T-helper 2 cell treated with Interferon-gamma antibody and Interleukin-4, amounts not matched to agents 100 ng/mL and 5 ng/mL, for 36 hours (primary cell): ENCODE data around the gene BMS1. TPM values are rescaled to one million over a fixed set of nuclear protein-coding genes. Genes with fewer than 3 reads are reported as not detected.
"Not testable (repeated sequence)": the region's sequence is repeated elsewhere in the genome, so short reads cannot be mapped to it uniquely, and the experiment has no call there.

Experiments used
- intact Hi-C: fragments of 100-400 bp; cut with micrococcal nuclease; formaldehyde crosslinking; loops from one replicate; pipeline ENCODE4 v1.15.1; 2023
- total RNA-seq: library from RNA; stranded (reverse); gene quantifications from 2 replicates; pipeline ENCODE4 v1.2.3, GENCODE V29; 2022

BMS1 gene
- total RNA-seq, 1 donor from 2014 or later: 21.0 TPM

- intact Hi-C loops: loop anchor here (1.0 to 5.0 kb wide), 2 partner anchors 240 to 597 kb away; no protein-coding TSS in a partner anchor
Observed at GRCh38 chr10:42865716-42866114, 83.1 kb downstream of the BMS1 start.

GRCh38 chr10:42866115-42866995, 83.8 kb downstream of the BMS1 start:
- intact Hi-C loops: loop anchor here (1.0 to 5.0 kb wide), 2 partner anchors 239 to 596 kb away; no protein-coding TSS in a partner anchor

GRCh38 chr10:42867571-42867970, 85.0 kb downstream of the BMS1 start:
- intact Hi-C loops: loop anchor here (5.0 kb wide), 1 partner anchor 595 kb away; no protein-coding TSS in a partner anchor

GRCh38 chr10:42868530-42868929, 85.9 kb downstream of the BMS1 start:
- intact Hi-C loops: loop anchor here (5.0 kb wide), 1 partner anchor 594 kb away; no protein-coding TSS in a partner anchor

GRCh38 chr10:42869977-42870350, 87.4 kb downstream of the BMS1 start:
- intact Hi-C loops: loop anchor here (5.0 kb wide), 1 partner anchor 592 kb away; no protein-coding TSS in a partner anchor

GRCh38 chr10:42871138-42871641, 88.6 kb downstream of the BMS1 start:
- intact Hi-C loops: not testable (repeated sequence)

GRCh38 chr10:42871823-42872222, 89.2 kb downstream of the BMS1 start:
- intact Hi-C loops: no loop called here

- intact Hi-C loops: no loop called here
Observed at GRCh38 chr10:42872865-42873435, 90.4 kb downstream of the BMS1 start.

GRCh38 chr10:42874713-42875387, 92.3 kb downstream of the BMS1 start:
- intact Hi-C loops: no loop called here

- intact Hi-C loops: no loop called here
Observed at GRCh38 chr10:42875388-42875755, 92.8 kb downstream of the BMS1 start.

- intact Hi-C loops: no loop called here
Observed at GRCh38 chr10:42875798-42876341, 93.3 kb downstream of the BMS1 start.

- intact Hi-C loops: no loop called here
Observed at GRCh38 chr10:42876476-42876875, 93.9 kb downstream of the BMS1 start.

GRCh38 chr10:42876945-42877344, 94.3 kb downstream of the BMS1 start:
- intact Hi-C loops: no loop called here

GRCh38 chr10:42877496-42878030, 95.0 kb downstream of the BMS1 start:
- intact Hi-C loops: no loop called here

GRCh38 chr10:42878134-42878820, 95.7 kb downstream of the BMS1 start:
- intact Hi-C loops: no loop called here

- intact Hi-C loops: no loop called here
Observed at GRCh38 chr10:42878821-42879195, 96.2 kb downstream of the BMS1 start.

- intact Hi-C loops: no loop called here
Observed at GRCh38 chr10:42879380-42880254, 97.0 kb downstream of the BMS1 start.

GRCh38 chr10:42880255-42880620, 97.6 kb downstream of the BMS1 start:
- intact Hi-C loops: no loop called here

- intact Hi-C loops: no loop called here
Observed at GRCh38 chr10:42882597-42882996, 100.0 kb downstream of the BMS1 start.
